Stimulated activated CD8-positive, alpha-beta memory T cell treated with anti-CD3 and anti-CD28 coated beads, Interleukin-7, amount 100 ng/mL, for 1 hour (primary cell): ENCODE measurements around the gene RERG.
"Not testable (repeated sequence)": the region's sequence is repeated elsewhere in the genome, so short reads cannot be mapped to it uniquely, and the experiment has no call there.

Experiments
- DNase-seq, 2 donors: peaks; one replicate each; pipeline ENCODE4 v3.0.0-alpha.2; 2020; ENCODE audit warnings: low read depth in 2 of 2

Gene RERG

GRCh38 chr12:15220915-15221885 lies at the start of gene RERG:
TSS of gene RERG (minus strand) at chr12:15221417. CDS start at chr12:15217489, 3,928 bp downstream.
- DNase-seq: peak; percentile 43 to 46

GRCh38 chr12:15270591-15270990 lies 49.4 kb upstream of the RERG start:
- DNase-seq: no peak

- DNase-seq: no peak
Observed at GRCh38 chr12:15268927-15269552, 47.8 kb upstream of the RERG start.

GRCh38 chr12:15268309-15268708 lies 47.1 kb upstream of the RERG start:
- DNase-seq: no peak

- no peak for DNase-seq
Observed at GRCh38 chr12:15265875-15266274, 44.7 kb upstream of the RERG start.

- DNase-seq: no peak
Observed at GRCh38 chr12:15256761-15257160, 35.5 kb upstream of the RERG start.

GRCh38 chr12:15253990-15254389 lies 32.8 kb upstream of the RERG start:
- DNase-seq: no peak

GRCh38 chr12:15244926-15245325 lies 23.7 kb upstream of the RERG start:
- DNase-seq: no peak

- DNase-seq: no peak
Observed at GRCh38 chr12:15244341-15244740, 23.1 kb upstream of the RERG start.

- DNase-seq: no peak
Observed at GRCh38 chr12:15243102-15243501, 21.9 kb upstream of the RERG start.

- no peak for DNase-seq
Observed at GRCh38 chr12:15240898-15241297, 19.7 kb upstream of the RERG start.

GRCh38 chr12:15234508-15234907 lies 13.3 kb upstream of the RERG start:
- no peak for DNase-seq

GRCh38 chr12:15234011-15234410 lies 12.8 kb upstream of the RERG start:
- no peak for DNase-seq

GRCh38 chr12:15232959-15233358 lies 11.7 kb upstream of the RERG start:
- no peak for DNase-seq

- DNase-seq: no peak
Observed at GRCh38 chr12:15231493-15231892, 10.3 kb upstream of the RERG start.

GRCh38 chr12:15230751-15231150 lies 9.5 kb upstream of the RERG start:
- DNase-seq: no peak

- DNase-seq: no peak
Observed at GRCh38 chr12:15230137-15230536, 8.9 kb upstream of the RERG start.

GRCh38 chr12:15227004-15227679 lies 5.9 kb upstream of the RERG start:
- DNase-seq: no peak

GRCh38 chr12:15225863-15226218 lies 4.6 kb upstream of the RERG start:
- not testable (repeated sequence) for DNase-seq

GRCh38 chr12:15225136-15225862 lies 4.1 kb upstream of the RERG start:
- no peak for DNase-seq

- DNase-seq: no peak
Observed at GRCh38 chr12:15222219-15222618, 1.0 kb upstream of the RERG start.

GRCh38 chr12:15220451-15220850 lies 766 bp downstream of the RERG start:
- no peak for DNase-seq
